HepG2 (cell line): ENCODE measurements around the gene SSNA1. TPM values are rescaled to one million over a fixed set of nuclear protein-coding genes. Genes with fewer than 3 reads are reported as not detected.

Source experiments
- AGO2 ChIP-seq: fragments of 200-400 bp; formaldehyde crosslinking; optimal IDR thresholded peaks from 2 replicates; pipeline ENCODE3; 2017; ENCODE audit warnings: mild to moderate bottlenecking, low read depth, low read length, moderate library complexity
- ARID4A ChIP-seq: sonication (generic); formaldehyde crosslinking; IDR thresholded peaks from 2 replicates; pipeline ENCODE4 v1.5.0; 2020; ENCODE audit warnings: mild to moderate bottlenecking, missing genetic modification reagents, borderline replicate concordance
- ASH2L ChIP-seq: fragments of 300-600, 200-600 bp; sonication (generic); IDR thresholded peaks from 2 replicates; pipeline ENCODE4 v1.7.0; 2017; ENCODE audit warnings: low read depth, mild to moderate bottlenecking, moderate library complexity, mixed read lengths, low read length; ENCODE audit not compliant: insufficient read length
- ATF7 ChIP-seq, 2 experiments: fragments of 450-650 bp in 1 of 2; sonication (generic) in 1 of 2; formaldehyde crosslinking in 1 of 2; IDR thresholded peaks; 2 replicates each; pipeline versions ENCODE4 v1.4.0 to v1.6.1; 2016 to 2020; ENCODE audit warnings: antibody characterized with exemption in 1 of 2, mild to moderate bottlenecking in 1 of 2, missing genetic modification reagents in 1 of 2
- ATF7-NPFF ChIP-seq: sonication (generic); formaldehyde crosslinking; IDR thresholded peaks from 2 replicates; pipeline ENCODE4 v1.8.1; 2023; ENCODE audit warnings: mild to moderate bottlenecking, low read depth, missing genetic modification reagents, moderate library complexity
- DRAP1 ChIP-seq: IDR thresholded peaks from 2 replicates; pipeline ENCODE4 v1.6.1; 2016; ENCODE audit warnings: missing genetic modification reagents, missing compliant biosample characterization
- GATA4 ChIP-seq: sonication (generic); IDR thresholded peaks from 2 replicates; pipeline ENCODE4 v1.6.1; 2016; ENCODE audit warnings: antibody characterized with exemption, low read depth, borderline replicate concordance
- MEIS1 ChIP-seq: sonication (generic); formaldehyde crosslinking; IDR thresholded peaks from 2 replicates; pipeline ENCODE4 v1.9.0; 2021; ENCODE audit warnings: mild to moderate bottlenecking, missing genetic modification reagents, moderate library complexity, borderline replicate concordance
- POLR2AphosphoS5 ChIP-seq: IDR thresholded peaks from 2 replicates; pipeline ENCODE4 v1.6.1; 2012; ENCODE audit warnings: low read depth, low read length
- SP2 ChIP-seq: sonication (generic); formaldehyde crosslinking; IDR thresholded peaks from 2 replicates; pipeline ENCODE4 v1.5.1; 2020; ENCODE audit warnings: mild to moderate bottlenecking, missing genetic modification reagents
- UBTF ChIP-seq: sonication (generic); formaldehyde crosslinking; IDR thresholded peaks from 2 replicates; pipeline ENCODE4 v1.4.0; 2020; ENCODE audit warnings: mild to moderate bottlenecking, missing genetic modification reagents
- ZNF3 ChIP-seq: IDR thresholded peaks from 2 replicates; pipeline ENCODE4 v1.7.0; 2017; ENCODE audit warnings: inconsistent platforms
- ZNF567 ChIP-seq: sonication (generic); formaldehyde crosslinking; IDR thresholded peaks from 2 replicates; pipeline ENCODE4 v1.8.1; 2023; ENCODE audit warnings: mild to moderate bottlenecking, missing genetic modification reagents, borderline replicate concordance
- ZNF607 ChIP-seq: sonication (generic); formaldehyde crosslinking; IDR thresholded peaks from 2 replicates; pipeline ENCODE4 v1.5.1; 2020; ENCODE audit warnings: missing genetic modification reagents, mild to moderate bottlenecking, borderline replicate concordance
- polyA plus RNA-seq, 8 experiments: library from polyadenylated mRNA; depleted of rRNA in 3 of 8; stranded (reverse) in 7 of 8; unstranded in 1 of 8; fragments of >200 nt; fragmentation: Illumina TruSeq in 4 of 8; extraction: Trizol in 4 of 8; gene quantifications; 2 replicates each; pipeline versions ENCODE4 v1.2.1 to v1.2.3, GENCODE V29; 2011 to 2016; ENCODE audit warnings: low read depth in 4 of 8, missing spikeins in 1 of 8, mixed read lengths in 1 of 8; ENCODE audit not compliant: insufficient read depth in 1 of 8
- total RNA-seq, 5 experiments: library from RNA; depleted of rRNA; stranded (reverse); fragments of >200 nt; fragmentation: Illumina TruSeq; extraction: Trizol; gene quantifications; 2 replicates each; pipeline ENCODE4 v1.2.3, GENCODE V29; 2016; ENCODE audit warnings: low read depth in 1 of 5
- TF ChIP-seq, protein P1 (sequence below): sonication (generic); formaldehyde crosslinking; IDR thresholded peaks from 2 replicates; pipeline ENCODE4 v1.8.0; 2022; ENCODE audit warnings: missing genetic modification reagents, mild to moderate bottlenecking, borderline replicate concordance
- TF ChIP-seq, protein P2 (sequence below): sonication (generic); formaldehyde crosslinking; IDR thresholded peaks from 2 replicates; pipeline ENCODE4 v1.4.0; 2020; ENCODE audit warnings: mild to moderate bottlenecking, missing genetic modification reagents
- TF ChIP-seq, protein P3 (sequence below): sonication (generic); formaldehyde crosslinking; IDR thresholded peaks from 2 replicates; pipeline ENCODE4 v1.4.0; 2020; ENCODE audit warnings: missing genetic modification reagents, low read depth, mild to moderate bottlenecking, borderline replicate concordance

SSNA1 gene
- total and polyA plus RNA-seq, 2 of the 13 experiments (the other 11 are each of a cell fraction or from before 2014, with no cell fraction given) = 35.9 to 49.4 TPM

- TF ChIP-seq ZNF607 (CRISPR knock-in tag) (0 out of 2 replicates have a peak, but pooled peaks have one; percentile 9), AGO2 (peak; percentile 91), ATF7-NPFF (CRISPR knock-in tag) (peak; percentile 56; the same call in 1 of the 2 replicates), SP2 (CRISPR knock-in tag) (peak; percentile 89), ATF7 (IDR thresholded peaks at IDR 0.05) (no peak), ATF7 (CRISPR knock-in tag; IDR thresholded peaks at IDR 0.05) (no peak), MEIS1 (CRISPR knock-in tag) (peak; percentile 61; the same call in 1 of the 2 replicates), POLR2AphosphoS5 (peak; percentile 69), UBTF (CRISPR knock-in tag) (0 out of 2 replicates have a peak, but pooled peaks have one; percentile 3), ARID4A (CRISPR knock-in tag) (peak; percentile 46; the same call in 1 of the 2 replicates), DRAP1 (CRISPR knock-in tag) (peak; percentile 55), ASH2L (peak; percentile 38), ZNF567 (CRISPR knock-in tag) (0 out of 2 replicates have a peak, but pooled peaks have one; percentile 18), GATA4 (peak; percentile 27; the same call in 1 of the 2 replicates), ZNF3 (CRISPR knock-in tag) (no peak)
- TF ChIP-seq, protein P1, sequence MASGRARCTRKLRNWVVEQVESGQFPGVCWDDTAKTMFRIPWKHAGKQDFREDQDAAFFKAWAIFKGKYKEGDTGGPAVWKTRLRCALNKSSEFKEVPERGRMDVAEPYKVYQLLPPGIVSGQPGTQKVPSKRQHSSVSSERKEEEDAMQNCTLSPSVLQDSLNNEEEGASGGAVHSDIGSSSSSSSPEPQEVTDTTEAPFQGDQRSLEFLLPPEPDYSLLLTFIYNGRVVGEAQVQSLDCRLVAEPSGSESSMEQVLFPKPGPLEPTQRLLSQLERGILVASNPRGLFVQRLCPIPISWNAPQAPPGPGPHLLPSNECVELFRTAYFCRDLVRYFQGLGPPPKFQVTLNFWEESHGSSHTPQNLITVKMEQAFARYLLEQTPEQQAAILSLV (CRISPR knock-in tag) = peak; percentile 83; the same call in 1 of the 2 replicates
- TF ChIP-seq, protein P2, sequence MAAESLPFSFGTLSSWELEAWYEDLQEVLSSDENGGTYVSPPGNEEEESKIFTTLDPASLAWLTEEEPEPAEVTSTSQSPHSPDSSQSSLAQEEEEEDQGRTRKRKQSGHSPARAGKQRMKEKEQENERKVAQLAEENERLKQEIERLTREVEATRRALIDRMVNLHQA (CRISPR knock-in tag) = no peak
- TF ChIP-seq, protein P3, sequence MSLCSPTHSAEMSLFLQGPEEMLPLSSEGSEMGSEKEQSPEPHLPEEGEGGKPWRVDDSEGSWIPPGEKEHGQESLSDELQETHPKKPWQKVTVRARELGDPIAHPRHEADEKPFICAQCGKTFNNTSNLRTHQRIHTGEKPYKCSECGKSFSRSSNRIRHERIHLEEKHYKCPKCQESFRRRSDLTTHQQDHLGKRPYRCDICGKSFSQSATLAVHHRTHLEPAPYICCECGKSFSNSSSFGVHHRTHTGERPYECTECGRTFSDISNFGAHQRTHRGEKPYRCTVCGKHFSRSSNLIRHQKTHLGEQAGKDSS (CRISPR knock-in tag) = peak; percentile 76; the same call in 1 of the 2 replicates
Measured at GRCh38 chr9:137223078-137223970, 34.8 kb downstream of the SSNA1 start (continued).
